ENCODE measurements around the gene MROH8. TPM values are rescaled to one million over a fixed set of nuclear protein-coding genes. Genes with fewer than 3 reads are reported as not detected.

The MROH8 gene
- total RNA-seq, 1 experiment from 2014 or later: 3.3 TPM

GRCh38 chr20:37218976-37219375 lies 39.6 kb upstream of the MROH8 start:
- Histone ChIP-seq H3K9me2 (ENCODE audit: insufficient read depth) (no peaks in the 10 kb centered on the region), H3K4me1 (replicated peaks; ENCODE audit: insufficient read depth) (no peaks in the 10 kb centered on the region), H3K27ac (no peak overlapping the region), H3F3A (ENCODE audit: insufficient read depth, low read depth) (peaks cover 7% of the 10 kb centered on the region), H3K79me2 (ENCODE audit: low read depth) (no peaks in the 10 kb centered on the region), H3K4me2 (no peak overlapping the region), H3K9me3 (ENCODE audit: insufficient read depth, low read depth) (no peaks in the 10 kb centered on the region), H3K27me3 (ENCODE audit: insufficient read depth, low read depth) (no peaks in the 10 kb centered on the region), H4K20me1 (ENCODE audit: insufficient read depth) (peaks cover 10% of the 10 kb centered on the region; the same call in 1 of the 2 replicates), H3K4me3 (no peak overlapping the region), H3K36me3 (ENCODE audit: low read depth) (peaks cover 25% of the 10 kb centered on the region), H2AFZ (no peak overlapping the region)
- ChIA-PET POLR2A (ENCODE audit: unreplicated experiment) (interaction anchor here (0.8 kb wide), 1 partner anchor 554 kb away, joined by 9 read pairs; no protein-coding TSS in a partner anchor), CTCF (no interaction called here)
- intact Hi-C loops (cut with micrococcal nuclease; ENCODE audit: unreplicated experiment): no loop called here
- BruUV-seq (replicated peaks): no TSS peak
- DNase-seq: no peak
- TF ChIP-seq EZH2 (IDR thresholded peaks at IDR 0.05; ENCODE audit: low read depth) (no peak), CTCF (conservative IDR thresholded peaks at IDR 0.05) (no peak)

- H3K4me2 ChIP-seq: no peak overlapping the region
- no peaks in the 10 kb centered on the region for H3K27me3 ChIP-seq (ENCODE audit: insufficient read depth, low read depth)
- ChIA-PET CTCF (no interaction called here), POLR2A (ENCODE audit: unreplicated experiment) (interaction anchor here (0.8 kb wide), 1 partner anchor 555 kb away, joined by 9 read pairs; no protein-coding TSS in a partner anchor)
- intact Hi-C loops (cut with micrococcal nuclease; ENCODE audit: unreplicated experiment): no loop called here
- TF ChIP-seq CTCF (conservative IDR thresholded peaks at IDR 0.05) (no peak), EZH2 (IDR thresholded peaks at IDR 0.05; ENCODE audit: low read depth) (no peak)
- H3K79me2 ChIP-seq (ENCODE audit: low read depth): no peaks in the 10 kb centered on the region
- DNase-seq: no peak
- H4K20me1 ChIP-seq (ENCODE audit: insufficient read depth): peaks cover 12% of the 10 kb centered on the region; the same call in 1 of the 2 replicates
- H3K27ac ChIP-seq: no peak overlapping the region
- H3K4me1 ChIP-seq (replicated peaks; ENCODE audit: insufficient read depth): no peaks in the 10 kb centered on the region
- H3K4me3 ChIP-seq: no peak overlapping the region
- peaks cover 11% of the 10 kb centered on the region for H3F3A ChIP-seq (ENCODE audit: insufficient read depth, low read depth)
- H3K36me3 ChIP-seq (ENCODE audit: low read depth): peaks cover 22% of the 10 kb centered on the region; the same call in 1 of the 2 replicates
- H3K9me2 ChIP-seq (ENCODE audit: insufficient read depth): no peaks in the 10 kb centered on the region
- H3K9me3 ChIP-seq (ENCODE audit: insufficient read depth, low read depth): no peaks in the 10 kb centered on the region
- BruUV-seq (replicated peaks): no TSS peak
- no peak overlapping the region for H2AFZ ChIP-seq
Observed at GRCh38 chr20:37218441-37218840, 39.1 kb upstream of the MROH8 start.

- no peak overlapping the region for H3K4me2 ChIP-seq
- peaks cover 12% of the 10 kb centered on the region for H4K20me1 ChIP-seq (ENCODE audit: insufficient read depth)
- H3K4me1 ChIP-seq (replicated peaks; ENCODE audit: insufficient read depth): no peaks in the 10 kb centered on the region
- no peaks in the 10 kb centered on the region for H3K9me2 ChIP-seq (ENCODE audit: insufficient read depth)
- H3F3A ChIP-seq (ENCODE audit: insufficient read depth, low read depth): peaks cover 15% of the 10 kb centered on the region; the same call in 1 of the 2 replicates
- no peaks in the 10 kb centered on the region for H3K79me2 ChIP-seq (ENCODE audit: low read depth)
- H3K4me3 ChIP-seq: no peak overlapping the region
- no peaks in the 10 kb centered on the region for H3K9me3 ChIP-seq (ENCODE audit: insufficient read depth, low read depth)
- no peak overlapping the region for H3K27ac ChIP-seq
- H3K36me3 ChIP-seq (ENCODE audit: low read depth): peaks cover 37% of the 10 kb centered on the region
- CTCF ChIA-PET: interaction anchor here (0.7 kb wide), 1 partner anchor 115 kb away, joined by 4 read pairs; no protein-coding TSS in a partner anchor
- intact Hi-C loops (cut with micrococcal nuclease; ENCODE audit: unreplicated experiment): no loop called here
- no peak for DNase-seq
- POLR2A ChIA-PET (ENCODE audit: unreplicated experiment): interaction anchor here (0.7 kb wide), 1 partner anchor 21 kb away, joined by 3 read pairs; no protein-coding TSS in a partner anchor
- no peaks in the 10 kb centered on the region for H3K27me3 ChIP-seq (ENCODE audit: insufficient read depth, low read depth)
- H2AFZ ChIP-seq: no peak overlapping the region
- TF ChIP-seq EZH2 (IDR thresholded peaks at IDR 0.05; ENCODE audit: low read depth): no peak
- TF ChIP-seq CTCF (conservative IDR thresholded peaks at IDR 0.05): no peak
- no TSS peak for BruUV-seq (replicated peaks)
Observed at GRCh38 chr20:37209661-37210314, 30.4 kb upstream of the MROH8 start.
